AG09309 (cell line): ENCODE measurements around the gene MRPL38.
"Not testable (repeated sequence)": the region's sequence is repeated elsewhere in the genome, so short reads cannot be mapped to it uniquely, and the experiment has no call there.

Source experiments
- DNase-seq: peaks from one replicate; pipeline ENCODE4 v3.0.0-alpha.2; 2010; ENCODE audit warnings: low read depth
- H3K4me3 ChIP-seq: 2 replicates; pipeline ENCODE4 v1.5.1; 2011; ENCODE audit warnings: mild to moderate bottlenecking, low read depth, low read length, moderate library complexity; ENCODE audit not compliant: control insufficient read depth
- CTCF ChIP-seq: IDR thresholded peaks from 2 replicates; pipeline ENCODE4 v1.5.1; 2011; ENCODE audit warnings: mild to moderate bottlenecking, low read depth, low read length, inconsistent platforms; ENCODE audit not compliant: insufficient read depth, control insufficient read depth; ENCODE audit errors: missing control alignments

MRPL38 gene

DNA sequence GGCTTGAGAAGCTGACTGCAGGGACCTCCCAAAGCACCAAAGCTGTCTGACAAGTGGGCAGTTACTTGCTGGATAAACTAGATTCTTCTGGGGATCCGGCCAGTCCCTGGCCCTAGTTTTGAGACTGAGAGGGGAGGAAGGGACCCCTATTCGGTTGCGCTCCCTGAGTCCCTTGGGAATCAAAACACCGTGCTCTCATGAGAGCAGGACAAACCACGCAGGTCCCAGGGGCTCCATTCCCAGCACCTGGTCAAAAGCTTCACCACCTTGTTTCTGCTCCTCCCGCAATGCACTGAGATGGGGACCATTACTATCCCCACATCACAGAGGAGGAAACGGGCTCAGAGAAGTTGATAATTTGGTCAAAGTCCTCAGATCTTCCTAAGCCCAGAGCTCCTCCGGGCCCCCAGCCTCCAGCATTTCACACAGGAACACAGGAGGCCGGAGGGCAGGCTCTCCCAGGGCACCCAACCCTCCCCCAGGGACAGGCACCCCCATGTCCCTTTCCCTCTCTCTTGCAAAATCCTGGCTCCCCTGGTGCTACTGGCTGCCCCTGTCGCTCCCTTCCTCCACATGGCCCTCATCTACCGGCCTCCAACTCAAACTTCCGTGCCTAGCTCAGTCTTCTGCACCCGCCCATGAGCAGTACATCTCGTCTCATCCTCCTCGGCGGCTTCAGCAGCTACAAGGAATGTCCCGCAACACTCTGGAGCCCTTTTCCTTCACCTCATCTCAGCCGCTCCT is 11.2 kb downstream of the MRPL38 start:
- H3K4me3 ChIP-seq = no peak overlapping the region
- no peak for TF ChIP-seq CTCF
- no peak for DNase-seq

GRCh38 chr17:75892556-75893224 is 12.0 kb downstream of the MRPL38 start:
- no peak overlapping the region for H3K4me3 ChIP-seq
- no peak for DNase-seq
- no peak for TF ChIP-seq CTCF

DNA sequence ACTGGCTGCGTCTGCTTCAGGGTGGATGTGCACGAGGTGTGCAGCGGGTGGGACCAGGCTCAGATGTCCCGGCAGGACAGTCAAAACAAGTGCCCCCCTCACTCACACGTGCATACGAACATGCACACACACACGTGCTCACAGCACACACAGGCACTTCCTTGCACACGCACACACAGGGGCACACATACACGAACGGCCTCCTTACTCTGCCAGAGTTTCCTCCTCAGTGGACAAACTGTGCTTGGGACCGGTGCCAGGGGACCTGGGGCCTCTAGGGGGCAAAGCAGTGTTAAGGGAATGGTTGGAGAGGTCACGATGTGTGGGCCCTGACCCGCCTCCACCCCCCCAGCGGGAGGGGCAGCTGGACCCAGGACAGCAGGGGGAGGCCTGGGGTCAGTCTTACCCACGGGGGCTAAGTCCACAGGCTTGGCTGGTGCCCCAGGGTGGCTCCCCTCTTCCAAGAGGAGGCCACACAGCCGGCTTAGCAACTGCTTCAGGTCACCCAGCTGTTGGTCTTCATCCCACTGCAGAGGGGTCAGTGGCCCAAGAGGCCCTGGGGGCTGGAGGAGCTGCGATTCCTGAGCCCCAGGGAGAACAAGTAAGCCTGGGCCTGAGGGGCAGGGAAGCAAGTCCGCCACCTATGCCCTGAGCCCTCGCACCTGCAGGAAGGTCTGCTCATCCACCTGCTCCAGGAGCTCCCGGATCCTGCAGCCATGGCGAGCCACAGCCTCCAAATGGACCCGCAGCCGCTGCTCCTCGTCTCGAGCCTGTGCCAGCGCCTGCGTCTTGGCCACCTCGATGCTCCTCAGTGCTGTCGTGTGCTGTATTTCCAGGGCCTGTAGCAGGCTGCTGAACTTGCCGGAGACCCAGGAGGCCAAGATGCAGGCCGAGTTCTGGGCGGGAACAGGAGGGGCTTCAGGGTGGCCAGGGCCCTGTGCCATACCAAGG is 12.8 kb downstream of the MRPL38 start:
- no peak for DNase-seq
- no peak for TF ChIP-seq CTCF
- no peak overlapping the region for H3K4me3 ChIP-seq

- DNase-seq = no peak
- no peak overlapping the region for H3K4me3 ChIP-seq
- no peak for TF ChIP-seq CTCF
Observed at GRCh38 chr17:75891022-75891604, 13.6 kb downstream of the MRPL38 start.

DNA sequence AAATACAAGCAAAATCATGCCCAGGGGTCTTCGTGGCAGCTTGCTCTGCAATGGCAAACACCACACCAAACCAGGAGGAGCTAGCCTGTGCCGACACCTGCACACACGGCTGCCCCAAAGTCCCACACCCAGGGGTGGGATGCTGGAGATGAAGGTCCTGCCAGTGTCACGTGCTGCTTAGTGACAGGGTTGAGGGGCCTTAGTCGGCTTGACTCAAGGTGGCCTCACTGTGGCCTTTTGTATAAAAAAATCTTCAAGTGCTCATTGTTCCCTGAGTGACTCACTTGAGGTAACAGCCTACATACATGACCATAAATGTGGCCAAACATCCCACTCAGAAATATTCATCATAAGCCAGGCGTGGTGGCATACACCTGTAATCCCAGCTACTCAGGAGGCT is 15.2 kb downstream of the MRPL38 start:
- H3K4me3 ChIP-seq = no peak overlapping the region
- DNase-seq = no peak
- TF ChIP-seq CTCF = no peak

- no peak for DNase-seq
- no peak overlapping the region for H3K4me3 ChIP-seq
- no peak for TF ChIP-seq CTCF
Observed at GRCh38 chr17:75888484-75888883, 16.2 kb downstream of the MRPL38 start.

DNA sequence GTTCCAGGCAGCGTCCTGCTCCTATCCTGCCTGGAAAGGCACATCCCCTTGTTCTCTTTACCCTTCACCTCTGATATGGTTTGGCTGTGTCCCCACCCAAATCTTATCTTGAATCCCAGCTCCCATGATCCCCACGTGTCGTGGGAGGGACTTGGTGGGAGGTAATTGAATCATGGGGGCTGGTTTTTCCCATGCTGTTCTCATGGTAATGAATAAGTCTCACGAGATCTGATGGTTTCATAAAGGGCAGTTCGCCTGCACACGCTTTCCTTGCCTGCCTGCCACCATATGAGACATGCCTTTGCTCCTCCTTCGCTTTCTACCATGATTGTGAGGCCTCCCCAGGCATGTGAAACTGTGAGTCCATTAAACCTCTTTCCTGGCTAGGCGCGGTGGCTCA is 18.8 kb downstream of the MRPL38 start:
- DNase-seq = not testable (repeated sequence)

More for the DNA sequence above, 18.8 kb downstream of the MRPL38 start:
- not testable (repeated sequence) for H3K4me3 ChIP-seq
